ENCODE data around the gene TFCP2. TPM values are rescaled to one million over a fixed set of nuclear protein-coding genes. Genes with fewer than 3 reads are reported as not detected.
A peak's percentile ranks its signal among the peaks of the same experiment; 100 is the strongest.
"Not testable (repeated sequence)": the region's sequence is repeated elsewhere in the genome, so short reads cannot be mapped to it uniquely, and the experiment has no call there.

The TFCP2 gene, protein sequence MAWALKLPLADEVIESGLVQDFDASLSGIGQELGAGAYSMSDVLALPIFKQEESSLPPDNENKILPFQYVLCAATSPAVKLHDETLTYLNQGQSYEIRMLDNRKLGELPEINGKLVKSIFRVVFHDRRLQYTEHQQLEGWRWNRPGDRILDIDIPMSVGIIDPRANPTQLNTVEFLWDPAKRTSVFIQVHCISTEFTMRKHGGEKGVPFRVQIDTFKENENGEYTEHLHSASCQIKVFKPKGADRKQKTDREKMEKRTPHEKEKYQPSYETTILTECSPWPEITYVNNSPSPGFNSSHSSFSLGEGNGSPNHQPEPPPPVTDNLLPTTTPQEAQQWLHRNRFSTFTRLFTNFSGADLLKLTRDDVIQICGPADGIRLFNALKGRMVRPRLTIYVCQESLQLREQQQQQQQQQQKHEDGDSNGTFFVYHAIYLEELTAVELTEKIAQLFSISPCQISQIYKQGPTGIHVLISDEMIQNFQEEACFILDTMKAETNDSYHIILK
- total RNA-seq (10 to 100 TPM in 1 of 2 experiments, 1 to 10 TPM in 1; 9.4 to 11.7 TPM), total RNA-seq (8.9 to 74.0 (median 31.9) reads per million in 172 experiments)
- polyA plus RNA-seq (2013, experiment 1 of 2): 29.4 TPM
- polyA plus RNA-seq (2013, experiment 2 of 2): 27.4 TPM

DNA sequence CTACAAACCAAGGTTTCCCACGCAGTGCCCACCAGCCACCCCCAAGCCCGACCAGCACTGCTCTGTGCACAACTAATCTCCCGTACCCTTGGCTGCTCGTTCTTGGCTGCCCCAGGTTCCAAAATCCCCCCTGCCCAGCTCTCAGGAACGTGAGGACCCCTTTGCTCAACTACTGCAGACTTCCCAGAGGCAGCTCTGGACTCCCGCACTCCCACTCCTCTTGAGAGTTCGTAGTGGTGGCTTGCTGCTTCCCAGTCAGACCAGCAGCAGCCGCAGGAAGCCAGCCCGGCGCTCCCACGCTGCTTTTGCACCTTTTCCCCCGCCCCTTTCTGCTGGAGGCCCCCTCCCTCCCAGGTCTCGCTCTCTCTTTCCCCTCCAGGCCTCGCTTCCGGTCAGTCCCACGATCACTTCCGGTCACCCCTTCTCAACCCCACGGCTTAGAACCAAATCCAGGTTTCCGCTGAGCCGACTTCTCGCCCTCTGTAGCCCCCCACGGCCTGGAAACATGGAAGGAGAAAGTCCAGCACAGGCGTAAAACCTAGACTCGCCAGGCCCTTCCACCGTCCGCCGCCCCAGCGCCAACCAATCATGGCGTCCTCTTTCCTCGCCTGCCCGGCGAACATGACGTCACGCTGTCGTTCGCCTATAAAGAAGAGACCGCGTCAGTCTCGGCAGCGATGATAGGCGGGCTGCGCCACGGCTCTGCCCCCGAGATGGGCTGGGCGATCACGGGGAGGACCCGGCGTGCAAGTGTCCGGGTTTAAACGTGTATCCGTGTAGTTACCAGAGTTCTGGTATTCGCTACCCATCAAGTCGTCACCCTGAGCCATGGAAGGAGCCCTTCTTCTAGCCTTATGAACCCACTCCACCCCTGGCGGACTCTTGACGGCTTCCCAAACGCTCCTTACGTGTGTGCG, at the start of gene TFCP2:
TSS of gene TFCP2 (minus strand) at position 621 of the 917 bp plus-strand sequence. CDS start 713 bp downstream, outside the sequence.
- H3K27ac ChIP-seq (ENCODE audit: low read depth in 1 of 2, low read length in 2 of 2): peak within 1 kb of the TSS; percentile 91 to 96
- no peaks in the 10 kb centered on the region for H3K9me3 ChIP-seq (ENCODE audit: control insufficient read depth in 1 of 2, insufficient read depth in 1 of 2, low read length in 2 of 2)
- Mint-ChIP-seq H3K36me3 (ENCODE audit: low read depth) (no peaks in the 10 kb centered on the region), H3K27me3 (no peaks in the 10 kb centered on the region), H3K9me3 (no peaks in the 10 kb centered on the region), H3K4me3 (peak within 1 kb of the TSS; percentile 87), H3K4me1 (ENCODE audit: low read depth) (peaks cover 18% of the 10 kb centered on the region), H3K27ac (no peak within 1 kb of the TSS)
- H3K36me3 ChIP-seq (ENCODE audit: insufficient read depth, low read length): peaks cover under 1% of the 10 kb centered on the region
- intact Hi-C loops (cut with DNase I, micrococcal nuclease): loop anchor here (2.0 to 5.0 kb wide), 4 partner anchors 44 to 90 kb away; partner anchors contain the start of genes DAZAP2 (in 2 of the 2), CSRNP2 (in 1 of the 2) and POU6F1 (in 1 of the 2)
- ATAC-seq (ENCODE audit: poor library complexity): peak; percentile 98
- ChIA-PET CTCF (interaction anchor here (1.5 kb wide), 1 partner anchor 44 kb away, joined by 3 read pairs; the partner anchor contains the start of gene POU6F1), POLR2A (interaction anchor here (0.7 to 1.8 kb wide), 4 partner anchors 45 to 67 kb away, joined by 3 to 15 read pairs (median 4); partner anchors contain the start of genes DAZAP2 and POU6F1)
- TF ChIP-seq, protein P1, sequence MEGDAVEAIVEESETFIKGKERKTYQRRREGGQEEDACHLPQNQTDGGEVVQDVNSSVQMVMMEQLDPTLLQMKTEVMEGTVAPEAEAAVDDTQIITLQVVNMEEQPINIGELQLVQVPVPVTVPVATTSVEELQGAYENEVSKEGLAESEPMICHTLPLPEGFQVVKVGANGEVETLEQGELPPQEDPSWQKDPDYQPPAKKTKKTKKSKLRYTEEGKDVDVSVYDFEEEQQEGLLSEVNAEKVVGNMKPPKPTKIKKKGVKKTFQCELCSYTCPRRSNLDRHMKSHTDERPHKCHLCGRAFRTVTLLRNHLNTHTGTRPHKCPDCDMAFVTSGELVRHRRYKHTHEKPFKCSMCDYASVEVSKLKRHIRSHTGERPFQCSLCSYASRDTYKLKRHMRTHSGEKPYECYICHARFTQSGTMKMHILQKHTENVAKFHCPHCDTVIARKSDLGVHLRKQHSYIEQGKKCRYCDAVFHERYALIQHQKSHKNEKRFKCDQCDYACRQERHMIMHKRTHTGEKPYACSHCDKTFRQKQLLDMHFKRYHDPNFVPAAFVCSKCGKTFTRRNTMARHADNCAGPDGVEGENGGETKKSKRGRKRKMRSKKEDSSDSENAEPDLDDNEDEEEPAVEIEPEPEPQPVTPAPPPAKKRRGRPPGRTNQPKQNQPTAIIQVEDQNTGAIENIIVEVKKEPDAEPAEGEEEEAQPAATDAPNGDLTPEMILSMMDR (IDR thresholded peaks at IDR 0.05): no peak
- peak within 1 kb of the TSS; percentile 91 for H3K4me3 ChIP-seq (ENCODE audit: low read length)
- H3K27me3 ChIP-seq (ENCODE audit: control insufficient read depth in 1 of 2, insufficient read depth in 2 of 2, low read length in 2 of 2): no peaks in the 10 kb centered on the region
- H3K4me1 ChIP-seq (ENCODE audit: insufficient read depth, low read length): peaks cover 34% of the 10 kb centered on the region
- peak; percentile 85 to 98 (median 90) for DNase-seq

DNA sequence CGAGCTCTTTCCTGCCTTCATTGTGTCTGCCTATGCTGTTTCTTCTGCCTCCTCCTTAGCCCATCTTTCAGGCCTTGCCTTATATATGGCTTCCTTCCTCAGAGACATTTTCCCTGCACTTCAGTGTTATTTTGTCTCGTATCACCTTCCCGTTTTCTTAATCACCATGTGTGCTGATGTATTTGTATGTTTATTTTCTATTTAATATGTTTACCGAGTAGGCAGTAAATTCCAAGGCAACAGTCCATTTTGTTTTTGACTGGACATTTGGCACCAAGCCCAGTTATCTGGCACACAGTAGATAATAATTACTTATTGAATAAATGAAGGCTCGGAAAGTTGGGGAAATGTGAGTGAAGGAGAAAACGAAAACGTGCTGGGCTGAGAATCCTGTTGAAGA, 49.5 kb upstream of the TFCP2 start:
- Histone ChIP-seq H3K9me3 (ENCODE audit: control insufficient read depth in 1 of 2, insufficient read depth in 1 of 2, low read length in 2 of 2) (no peaks in the 10 kb centered on the region), H3K4me1 (ENCODE audit: insufficient read depth, low read length) (peaks cover 10% of the 10 kb centered on the region), H3K27ac (ENCODE audit: low read depth in 1 of 2, low read length in 2 of 2) (no peak overlapping the region), H3K4me3 (ENCODE audit: low read length) (no peak overlapping the region), H3K36me3 (ENCODE audit: insufficient read depth, low read length) (no peaks in the 10 kb centered on the region), H3K27me3 (ENCODE audit: control insufficient read depth in 1 of 2, insufficient read depth in 2 of 2, low read length in 2 of 2) (no peaks in the 10 kb centered on the region)
- H3K9me3 Mint-ChIP-seq: no peaks in the 10 kb centered on the region
- no peaks in the 10 kb centered on the region for H3K27me3 Mint-ChIP-seq
- no peak overlapping the region for H3K27ac Mint-ChIP-seq
- peaks cover 23% of the 10 kb centered on the region for H3K4me1 Mint-ChIP-seq (ENCODE audit: low read depth)
- CTCF ChIA-PET: no interaction called here
- no peaks in the 10 kb centered on the region for H3K36me3 Mint-ChIP-seq (ENCODE audit: low read depth)
- no peak overlapping the region for H3K4me3 Mint-ChIP-seq
- DNase-seq (no peak), ATAC-seq (ENCODE audit: poor library complexity) (no peak)
- POLR2A ChIA-PET: interaction anchor here (1.6 kb wide), 1 partner anchor 16 kb away, joined by 6 read pairs; the partner anchor contains the start of gene DAZAP2
- TF ChIP-seq, protein P1 (IDR thresholded peaks at IDR 0.05): no peak
- intact Hi-C loops (cut with DNase I, micrococcal nuclease): no loop called here

DNA sequence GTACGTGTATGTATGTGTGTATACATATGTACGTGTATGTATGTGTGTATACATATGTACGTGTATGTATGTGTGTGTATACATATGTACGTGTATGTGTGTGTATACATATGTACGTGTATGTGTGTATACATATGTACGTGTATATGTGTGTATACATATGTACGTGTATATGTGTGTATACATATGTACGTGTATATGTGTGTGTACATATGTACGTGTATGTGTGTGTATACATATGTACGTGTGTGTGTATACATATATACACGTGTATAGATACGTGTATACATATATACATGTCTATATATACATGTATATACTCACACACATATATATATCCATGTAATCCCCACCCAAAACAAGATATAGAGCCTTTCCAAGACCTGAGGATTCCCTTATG, 46.9 kb upstream of the TFCP2 start:
- peaks cover 16% of the 10 kb centered on the region for H3K4me1 ChIP-seq (ENCODE audit: insufficient read depth, low read length)
- H3K27me3 Mint-ChIP-seq; H3K9me3 ChIP-seq (ENCODE audit: control insufficient read depth in 1 of 2, insufficient read depth in 1 of 2, low read length in 2 of 2); ATAC-seq (ENCODE audit: poor library complexity); H3K36me3 ChIP-seq (ENCODE audit: insufficient read depth, low read length); DNase-seq; H3K27me3 ChIP-seq (ENCODE audit: control insufficient read depth in 1 of 2, insufficient read depth in 2 of 2, low read length in 2 of 2); CTCF ChIA-PET; H3K36me3 Mint-ChIP-seq (ENCODE audit: low read depth); H3K27ac ChIP-seq (ENCODE audit: low read depth in 1 of 2, low read length in 2 of 2); H3K9me3 Mint-ChIP-seq; H3K4me3 ChIP-seq (ENCODE audit: low read length): not testable (repeated sequence)
- peak overlapping the region; percentile 98 for H3K27ac Mint-ChIP-seq
- peak overlapping the region; percentile 94 for H3K4me3 Mint-ChIP-seq
- H3K4me1 Mint-ChIP-seq (ENCODE audit: low read depth): peaks cover 33% of the 10 kb centered on the region
- intact Hi-C loops (cut with DNase I, micrococcal nuclease): loop anchor here (5.0 to 10.0 kb wide), 4 partner anchors 45 to 173 kb away; partner anchors contain the start of genes CSRNP2 (in 1 of the 2), LETMD1 (in 1 of the 2) and TFCP2 (in 1 of the 2)
- POLR2A ChIA-PET: interaction anchor here (1.8 kb wide), 1 partner anchor 19 kb away, joined by 6 read pairs; the partner anchor contains the start of gene DAZAP2
